ENCODE results near the gene KCNMB2. TPM values are rescaled to one million over a fixed set of nuclear protein-coding genes. Genes with fewer than 3 reads are reported as not detected.
"Not testable (repeated sequence)": the region's sequence is repeated elsewhere in the genome, so short reads cannot be mapped to it uniquely, and the experiment has no call there.

The KCNMB2 gene
- 2.6 TPM for total RNA-seq
- long read RNA-seq, partial matches to known transcripts = 0 of 1 reads
- long read RNA-seq, other reads (novel, unspliced or antisense) = 1 of 1 reads

DNA sequence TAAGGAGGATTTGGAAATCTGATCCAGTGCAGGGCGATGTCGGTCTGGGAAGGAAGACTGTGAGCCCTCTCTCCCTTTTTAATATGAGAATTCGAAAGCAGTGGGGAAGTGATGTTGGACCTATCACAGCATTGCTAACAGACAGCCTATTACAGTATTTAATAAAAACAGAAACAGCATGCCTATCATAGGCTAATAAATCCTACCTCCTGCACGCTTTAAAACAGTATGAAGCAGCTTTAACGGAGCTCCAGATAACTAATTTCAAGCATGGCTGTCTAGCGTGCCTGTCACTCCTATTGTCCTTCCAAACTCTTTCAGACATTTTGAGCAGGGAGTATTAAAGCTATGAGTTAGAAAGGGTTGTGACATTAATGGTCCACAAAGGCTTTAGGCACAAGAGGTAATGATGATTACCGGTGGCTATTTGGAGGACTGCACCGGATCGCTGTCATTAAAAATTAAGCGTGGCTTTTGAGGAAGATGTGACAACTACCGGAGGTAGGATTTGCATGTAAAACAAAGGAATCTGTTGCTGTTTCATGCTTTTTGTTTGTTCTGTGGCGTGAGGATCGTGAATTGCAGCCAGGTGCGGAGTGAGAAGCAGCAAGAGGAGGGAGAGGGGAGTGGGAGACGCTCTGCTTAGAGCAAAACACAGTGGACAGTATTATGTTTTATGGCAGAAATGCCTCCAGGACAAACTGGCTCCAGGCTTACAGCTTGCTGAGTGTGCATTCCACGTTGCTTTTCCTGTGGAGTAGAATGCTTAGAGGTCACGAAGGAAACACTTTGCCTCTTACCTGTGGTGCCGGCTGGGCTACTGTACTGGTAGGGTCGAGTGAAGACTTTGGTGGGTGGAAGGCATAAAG, at the start of gene KCNMB2:
Gene KCNMB2 (plus strand): TSS at position 226 of the 869 bp plus-strand sequence.
- intact Hi-C loops (cut with DNase I) = no loop called here
- DNase-seq = no peak
- ATAC-seq (ENCODE audit: poor library complexity) = peak; percentile 82

DNA sequence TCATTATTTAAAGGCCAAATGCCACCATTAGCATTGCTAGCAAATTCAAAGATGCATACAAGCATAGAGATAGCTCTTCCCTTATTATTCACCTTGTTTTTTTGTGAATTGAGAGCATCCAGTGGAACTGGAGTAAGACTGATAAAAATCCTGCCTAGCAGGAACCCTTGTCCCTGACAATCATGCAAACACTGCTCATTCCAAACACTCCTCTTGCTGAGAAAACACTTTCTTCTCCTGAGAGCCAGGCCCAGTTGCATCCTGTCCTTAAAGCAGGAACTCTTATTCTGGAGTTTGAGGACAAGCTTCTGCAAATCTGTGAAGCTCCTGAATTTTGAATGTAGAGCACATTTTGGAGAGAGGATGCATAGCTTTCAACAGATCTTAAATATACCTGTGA, 49.3 kb upstream of the KCNMB2 start:
- ATAC-seq (ENCODE audit: poor library complexity) (no peak), DNase-seq (no peak)
- intact Hi-C loops (cut with DNase I) = no loop called here

DNA sequence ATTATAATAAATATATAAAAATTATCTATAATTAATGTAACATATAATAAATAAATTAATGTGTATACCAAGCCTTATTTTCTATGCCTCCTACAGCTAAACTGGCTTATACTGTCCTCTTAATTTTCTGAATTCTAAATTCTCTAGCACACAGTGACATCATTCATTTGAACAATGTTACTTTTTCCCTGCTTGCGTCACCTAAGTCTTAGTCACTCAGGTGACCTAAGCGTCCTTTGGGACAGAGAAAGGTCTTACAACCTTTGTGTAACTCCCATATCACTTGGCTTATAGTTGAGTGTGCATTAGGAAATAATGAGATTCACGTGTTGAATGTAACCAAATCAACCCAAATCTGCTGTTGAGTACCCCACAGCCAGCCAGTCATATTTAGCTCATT, 48.5 kb upstream of the KCNMB2 start:
- DNase-seq = no peak
- ATAC-seq (ENCODE audit: poor library complexity) = no peak
- intact Hi-C loops (cut with DNase I) = no loop called here

DNA sequence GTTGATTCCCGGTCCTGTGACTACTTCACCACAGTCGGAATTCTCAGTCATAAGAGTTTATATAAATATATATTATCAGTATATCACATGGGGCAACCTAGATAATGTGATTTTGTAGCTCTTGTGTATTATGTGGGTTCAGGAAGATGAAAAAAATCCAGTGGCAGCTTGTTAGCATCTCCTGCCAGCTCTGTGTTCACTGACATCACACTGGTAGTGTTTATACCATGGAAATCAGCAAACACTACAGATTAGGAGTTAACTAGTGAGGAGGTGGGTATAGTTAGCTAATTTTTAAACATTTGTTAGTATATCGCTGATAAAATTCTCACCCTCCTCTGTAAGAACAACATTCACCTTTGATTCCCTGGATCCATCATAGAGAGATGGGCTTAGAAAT, 44.5 kb upstream of the KCNMB2 start:
- intact Hi-C loops (cut with DNase I) = no loop called here
- no peak for ATAC-seq (ENCODE audit: poor library complexity)
- no peak for DNase-seq

DNA sequence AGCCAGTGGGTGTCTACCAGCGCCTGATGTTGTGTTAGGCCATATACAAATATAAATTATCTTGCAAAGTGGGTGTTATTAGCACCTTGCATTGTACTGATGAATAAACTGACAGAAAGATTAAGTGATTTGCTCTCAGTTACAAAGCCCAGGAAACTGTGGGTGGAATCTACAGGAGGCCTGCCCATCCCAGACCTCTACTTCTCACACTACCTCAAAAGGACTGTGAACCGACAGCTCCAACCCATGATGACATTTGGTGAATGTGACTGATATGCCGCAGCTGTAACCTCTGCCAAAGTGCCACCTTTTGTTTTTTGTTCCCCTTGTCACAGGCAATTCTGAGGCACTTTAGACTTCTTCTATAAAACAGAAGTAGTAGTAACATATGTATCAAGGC, 43.7 kb upstream of the KCNMB2 start:
- intact Hi-C loops (cut with DNase I) = no loop called here
- DNase-seq (no peak), ATAC-seq (ENCODE audit: poor library complexity) (no peak)

DNA sequence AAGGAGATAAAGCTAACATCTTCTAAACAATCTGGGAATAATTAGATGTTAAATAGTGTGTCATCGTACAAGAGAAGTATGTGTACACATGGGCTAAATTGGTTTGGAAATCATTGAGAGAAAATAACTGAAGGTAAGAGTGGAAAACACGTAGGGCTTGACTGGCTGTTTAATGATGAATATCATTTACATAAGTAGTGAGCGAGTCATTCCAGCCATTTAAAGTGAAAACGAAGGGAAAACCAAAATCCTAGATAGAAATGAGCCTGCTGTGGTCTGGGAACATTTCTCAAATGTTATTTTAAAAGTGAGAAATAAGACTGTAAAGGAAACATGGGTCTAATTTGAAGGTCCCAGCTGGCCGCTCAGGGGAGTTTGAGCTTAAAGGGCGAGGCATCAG, 41.9 kb upstream of the KCNMB2 start:
- intact Hi-C loops (cut with DNase I) = no loop called here
- no peak for ATAC-seq (ENCODE audit: poor library complexity)
- no peak for DNase-seq

DNA sequence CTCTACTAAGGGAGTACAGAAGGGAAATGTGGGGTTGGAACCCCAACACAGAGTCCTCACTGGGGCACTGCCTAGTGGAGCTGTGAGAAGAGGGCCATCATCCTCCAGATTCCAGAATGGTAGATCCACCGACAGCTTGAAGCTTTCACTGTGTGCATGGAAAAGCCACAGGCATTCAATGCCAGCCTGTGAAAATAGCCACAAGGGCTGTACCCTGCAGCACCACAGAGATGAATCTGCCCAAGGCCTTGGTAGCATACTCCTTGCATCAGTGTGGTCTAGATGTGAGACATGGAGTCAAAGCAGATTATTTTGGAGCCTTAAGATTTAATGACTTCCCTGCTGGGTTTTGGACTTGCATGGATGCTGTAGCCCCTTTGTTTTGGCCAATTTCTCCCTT, 39.3 kb upstream of the KCNMB2 start:
- no peak for DNase-seq
- intact Hi-C loops (cut with DNase I) = no loop called here
- no peak for ATAC-seq (ENCODE audit: poor library complexity)

DNA sequence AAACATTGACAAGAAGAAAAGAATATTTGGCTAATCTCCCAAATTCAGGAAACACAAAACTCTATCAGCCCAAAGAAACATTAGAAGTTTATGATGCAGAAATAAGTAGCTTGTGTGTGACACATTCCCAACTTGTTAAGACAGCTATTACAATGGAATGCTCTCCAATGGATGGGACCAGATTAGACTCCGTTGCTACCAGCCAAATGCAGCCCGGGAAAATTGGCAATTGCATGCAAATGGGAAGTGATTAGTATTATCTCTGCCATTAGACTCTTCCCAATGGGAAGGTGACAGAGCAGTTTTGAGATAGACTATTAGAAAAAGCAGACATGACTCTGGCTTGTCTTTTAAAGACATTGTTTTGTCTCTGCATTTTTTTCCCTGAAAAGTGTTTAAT, 37.4 kb upstream of the KCNMB2 start:
- intact Hi-C loops (cut with DNase I) = no loop called here
- DNase-seq (no peak), ATAC-seq (ENCODE audit: poor library complexity) (no peak)

DNA sequence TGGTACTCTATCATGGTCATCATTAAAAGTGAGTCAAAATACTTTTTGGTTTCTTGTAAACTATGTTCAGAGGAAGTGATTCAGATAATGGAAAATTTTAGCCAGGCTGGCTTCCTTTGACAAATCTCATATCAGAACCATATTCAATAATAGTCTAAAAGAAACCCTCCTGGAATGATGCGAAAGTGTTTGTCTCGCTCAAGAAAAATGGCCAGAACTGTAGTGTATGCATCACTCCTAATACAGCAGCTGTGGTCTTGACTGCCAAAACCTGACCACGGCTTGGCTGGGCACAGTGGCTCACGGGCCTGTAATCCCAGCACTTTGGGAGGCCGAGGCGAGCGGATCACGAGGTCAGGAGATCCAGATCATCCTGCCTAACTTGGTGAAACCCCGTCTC, 35.6 kb upstream of the KCNMB2 start:
- intact Hi-C loops (cut with DNase I) = no loop called here
- no peak for ATAC-seq (ENCODE audit: poor library complexity)
- DNase-seq = no peak

DNA sequence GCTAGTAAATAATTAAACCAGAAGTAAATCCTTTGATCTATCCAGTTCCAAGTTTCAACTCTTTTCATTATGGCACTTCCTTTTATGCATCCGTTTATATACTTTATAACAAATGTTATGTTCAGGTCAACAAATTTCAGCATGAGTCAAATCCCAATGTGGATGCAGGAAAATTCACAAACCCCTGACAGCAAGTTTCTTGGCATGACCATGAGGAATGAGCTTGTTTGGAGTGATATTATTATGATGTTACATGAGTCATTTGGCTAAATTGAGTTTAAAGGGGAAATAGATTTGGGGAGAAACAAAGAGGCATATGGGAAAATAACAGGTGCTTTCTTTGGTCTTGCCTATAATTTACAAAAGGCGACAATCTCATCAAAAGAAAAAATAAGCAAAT, 32.1 kb upstream of the KCNMB2 start:
- intact Hi-C loops (cut with DNase I) = no loop called here
- ATAC-seq (ENCODE audit: poor library complexity) = no peak
- DNase-seq = no peak

DNA sequence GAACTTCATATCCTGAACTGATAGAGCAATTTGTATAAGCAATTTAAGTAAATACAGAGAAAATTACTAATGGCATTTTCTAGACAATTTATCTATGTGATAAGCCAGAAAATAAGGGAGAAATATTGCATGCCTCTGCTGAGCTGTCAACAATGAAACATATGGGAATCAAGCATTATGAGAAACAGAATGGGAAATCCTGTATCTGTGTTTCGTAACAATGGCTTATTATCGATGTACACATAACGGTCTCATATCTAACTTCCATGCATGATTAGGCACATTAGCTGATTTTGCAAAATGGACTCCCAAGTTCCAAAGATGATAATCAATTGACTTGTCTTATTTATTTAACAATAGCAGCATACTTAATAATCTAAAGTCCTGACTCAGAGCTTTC, 30.4 kb upstream of the KCNMB2 start:
- ATAC-seq (ENCODE audit: poor library complexity) (no peak), DNase-seq (no peak)
- intact Hi-C loops (cut with DNase I) = no loop called here

DNA sequence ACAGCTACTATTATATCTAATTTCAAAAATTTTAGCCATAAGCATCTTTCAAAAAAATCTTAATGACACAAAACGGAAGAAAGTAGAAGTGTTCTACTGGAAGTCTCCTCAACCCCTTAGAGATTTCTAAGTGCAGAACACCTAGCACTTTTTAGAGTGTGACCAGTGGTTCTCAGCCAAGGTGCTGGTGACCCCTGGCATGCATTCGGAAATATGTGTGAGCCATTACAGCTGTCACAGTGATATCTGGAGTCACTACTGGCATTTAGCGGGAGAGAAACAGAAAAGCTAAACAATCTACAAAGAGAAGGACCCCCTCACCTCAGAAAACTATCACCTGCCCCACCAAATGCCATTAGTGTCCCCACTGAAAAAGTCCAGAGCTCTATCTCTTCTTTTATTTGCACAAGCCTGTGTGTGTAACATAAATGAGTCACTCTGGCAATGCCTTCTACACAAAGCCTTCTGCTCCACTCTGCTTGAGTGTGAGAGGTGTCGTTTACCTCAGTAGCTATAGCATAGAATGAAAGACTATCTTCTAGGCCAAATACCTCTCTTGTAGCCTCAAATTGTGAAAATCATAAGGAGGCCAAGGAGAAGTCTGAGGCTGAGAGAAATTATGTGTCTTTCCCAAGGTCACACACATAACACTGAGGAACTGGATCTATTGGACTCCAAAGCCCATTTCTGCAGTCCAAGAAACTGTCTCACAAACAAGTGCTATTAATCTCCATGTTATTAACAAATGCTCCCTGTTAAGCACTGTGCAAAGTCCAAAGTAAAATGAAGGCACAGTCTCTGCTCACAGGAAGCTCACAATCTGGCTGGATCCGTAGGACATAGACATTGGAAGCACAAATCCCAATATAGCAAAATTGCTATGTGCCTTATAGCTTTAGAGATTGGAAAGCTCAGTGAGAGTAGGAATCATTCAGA, 28.5 kb upstream of the KCNMB2 start:
- DNase-seq (peak; percentile 48), ATAC-seq (ENCODE audit: poor library complexity) (peak; percentile 94)
- intact Hi-C loops (cut with DNase I) = no loop called here

DNA sequence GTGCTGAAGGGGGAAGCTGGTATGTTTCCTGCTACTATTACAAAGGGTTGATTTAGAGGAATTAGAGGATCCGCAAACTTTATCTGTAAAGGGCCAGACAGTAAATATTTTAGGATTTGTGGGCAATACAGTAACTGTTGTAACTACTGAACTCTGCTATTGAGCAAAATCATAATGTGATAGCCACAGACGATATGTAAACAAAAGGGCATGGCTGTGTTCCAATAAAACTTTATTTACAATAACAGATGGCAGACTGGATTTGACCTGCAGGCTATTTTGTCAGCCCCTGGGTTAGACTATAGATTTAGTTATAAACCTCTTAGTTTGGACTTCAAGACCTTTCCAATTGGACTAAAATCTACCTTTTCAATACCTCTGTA, 27.8 kb upstream of the KCNMB2 start:
- intact Hi-C loops (cut with DNase I) = no loop called here
- ATAC-seq (ENCODE audit: poor library complexity) = no peak
- no peak for DNase-seq

DNA sequence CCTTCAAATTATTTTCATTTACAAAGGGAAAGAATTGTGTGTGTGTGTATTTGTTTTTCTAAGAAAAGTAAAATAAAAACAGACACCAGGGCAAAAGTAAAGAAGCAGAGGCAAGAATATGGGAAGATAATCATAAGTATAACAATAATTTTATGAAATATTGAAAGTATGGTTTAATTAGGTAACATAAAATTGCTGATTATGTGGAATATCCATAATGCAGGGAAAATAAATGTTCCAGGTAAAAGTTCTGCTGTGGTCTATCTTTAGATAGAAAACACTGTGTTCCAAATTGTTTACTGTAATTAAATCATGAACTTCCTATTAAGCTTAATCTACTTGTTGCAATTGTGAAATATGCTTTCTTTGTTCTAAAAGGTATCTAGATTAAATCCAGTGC, 25.7 kb upstream of the KCNMB2 start:
- ATAC-seq (ENCODE audit: poor library complexity) (no peak), DNase-seq (no peak)
- intact Hi-C loops (cut with DNase I) = no loop called here

DNA sequence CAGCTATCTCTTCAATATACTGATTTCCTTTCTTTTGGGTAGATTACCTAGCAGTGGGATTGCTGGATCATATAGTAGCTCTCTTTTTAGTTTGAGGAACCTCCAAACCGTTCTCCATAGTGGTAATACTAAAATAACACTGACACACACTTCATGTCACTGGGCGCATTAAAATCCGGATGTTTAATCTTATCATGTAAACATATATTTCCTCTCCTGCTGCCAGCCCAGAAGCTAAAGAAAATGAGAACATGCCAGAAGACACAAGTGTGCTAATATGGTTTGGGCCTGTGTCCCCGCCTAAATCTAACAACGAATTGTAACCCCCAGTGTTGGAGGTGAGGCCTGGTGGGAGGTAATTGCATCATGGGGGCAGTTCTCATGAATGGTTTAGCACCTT, 23.6 kb upstream of the KCNMB2 start:
- no peak for DNase-seq
- intact Hi-C loops (cut with DNase I) = no loop called here
- no peak for ATAC-seq (ENCODE audit: poor library complexity)

DNA sequence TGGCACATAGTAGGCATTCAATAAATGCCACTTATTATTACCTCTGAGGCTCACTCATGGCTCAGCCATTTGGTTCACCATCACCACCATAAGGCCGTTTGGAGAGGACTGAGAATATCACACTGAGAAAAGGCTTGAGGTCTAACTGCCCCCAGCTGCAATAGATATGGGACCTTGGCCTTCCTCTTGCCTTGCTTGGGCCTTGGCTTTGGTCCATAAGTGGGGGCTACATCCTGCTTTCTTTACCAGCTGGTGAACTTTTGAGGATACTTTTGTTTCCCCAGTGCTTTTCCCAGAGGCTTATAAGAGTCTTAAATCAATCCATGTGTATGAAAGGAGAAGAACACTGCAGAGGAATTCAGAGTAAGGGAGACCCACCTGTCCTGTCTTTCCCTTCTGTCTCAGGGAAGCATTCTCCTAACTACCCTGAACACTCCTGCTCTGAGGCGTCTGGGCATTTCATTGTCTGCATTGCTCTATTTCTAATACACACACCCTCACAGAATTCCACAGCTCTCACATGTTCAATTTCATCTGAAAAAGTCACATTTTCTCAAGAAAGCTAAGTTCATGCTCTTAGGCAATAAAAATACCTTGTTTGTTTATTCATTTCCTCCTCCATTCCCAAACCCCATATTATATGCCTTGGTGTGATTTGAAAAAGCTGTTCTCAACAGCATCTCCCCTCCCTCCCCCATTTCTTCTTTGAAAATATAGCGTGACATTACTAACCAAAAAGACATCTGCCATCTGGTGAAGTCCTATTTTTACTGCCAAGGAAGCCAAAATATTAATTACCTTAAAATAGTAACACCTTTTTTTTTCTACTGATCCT, 22.5 kb upstream of the KCNMB2 start:
- intact Hi-C loops (cut with DNase I) = no loop called here
- ATAC-seq (ENCODE audit: poor library complexity) = peak; percentile 27

DNA sequence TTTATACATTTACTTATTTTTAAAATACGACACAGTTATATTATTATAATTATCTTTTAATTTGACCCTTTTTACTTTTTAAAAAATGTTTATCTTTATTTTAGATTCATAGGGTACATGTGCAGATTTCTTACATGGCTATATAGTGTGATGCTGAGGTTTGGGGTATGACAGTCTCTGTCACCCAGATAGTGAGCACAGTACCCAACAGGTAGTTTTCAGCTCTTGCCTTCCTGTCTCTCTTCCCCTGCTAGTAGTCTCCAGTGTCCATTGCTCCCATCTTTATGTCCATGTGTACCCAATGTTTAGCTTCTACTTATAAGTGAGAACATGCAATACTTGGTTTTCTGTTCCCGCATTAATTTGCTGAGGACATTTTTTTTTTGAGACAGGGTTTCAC, 21.8 kb upstream of the KCNMB2 start:
- intact Hi-C loops (cut with DNase I) = no loop called here
- ATAC-seq (ENCODE audit: poor library complexity) = no peak
- no peak for DNase-seq

More for the DNA sequence above, 22.5 kb upstream of the KCNMB2 start:
- no peak for DNase-seq

DNA sequence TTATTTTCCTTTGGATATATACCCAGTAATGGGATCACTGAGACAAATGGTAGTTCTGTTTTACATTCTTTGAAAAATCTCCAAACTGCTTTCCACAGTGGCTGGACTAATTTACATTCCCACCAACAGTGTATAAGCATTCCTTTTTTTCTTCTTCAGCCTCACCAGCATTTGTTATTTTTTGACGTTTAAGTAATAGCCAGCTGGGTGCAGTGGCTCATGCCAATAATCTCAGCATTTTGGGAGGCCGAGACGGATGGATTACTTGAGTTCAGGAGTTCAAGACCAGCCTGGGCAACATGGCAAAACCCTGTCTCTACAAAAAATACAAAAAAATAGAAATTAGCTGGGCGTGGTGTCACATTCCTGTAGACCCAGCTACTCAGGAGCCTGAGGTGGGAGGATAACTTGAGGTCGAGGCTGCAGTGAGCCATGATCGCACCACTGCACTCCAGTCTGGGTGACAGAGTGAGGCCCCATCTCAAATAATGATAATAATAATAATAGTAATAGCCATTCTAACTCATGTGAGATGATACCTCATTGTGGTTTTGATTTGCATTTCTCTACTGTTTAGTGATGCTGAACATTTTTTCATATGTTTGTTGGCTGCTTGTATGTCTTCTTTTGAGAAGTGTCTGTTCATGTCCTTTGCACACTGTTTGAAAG, 21.0 kb upstream of the KCNMB2 start:
- DNase-seq; intact Hi-C loops (cut with DNase I); ATAC-seq (ENCODE audit: poor library complexity): not testable (repeated sequence)

All from Right ventricle myocardium superior (tissue), 1 donor.